Keratinocyte (primary cell): ENCODE data around the gene CD28.

ENCODE experiments used
- EZH2 ChIP-seq: IDR thresholded peaks from one replicate; pipeline ENCODE4 v1.6.1; 2012; ENCODE audit warnings: inconsistent platforms, mild to moderate bottlenecking, low read length, moderate library complexity
- TF ChIP-seq, protein P1 (sequence below), 3 experiments: IDR thresholded peaks in 1 of 3; conservative IDR thresholded peaks in 1 of 3; optimal IDR thresholded peaks in 1 of 3; 2 replicates in 2 of 3; 3 replicates in 1 of 3; pipeline versions ENCODE3 to v1.5.1; 2011; ENCODE audit warnings: low read length in 3 of 3, mild to moderate bottlenecking in 3 of 3, moderate library complexity in 2 of 3, control low read depth in 1 of 3, inconsistent platforms in 1 of 3; ENCODE audit not compliant: insufficient read depth in 2 of 3; ENCODE audit errors: extremely low read depth in 1 of 3

DNA sequence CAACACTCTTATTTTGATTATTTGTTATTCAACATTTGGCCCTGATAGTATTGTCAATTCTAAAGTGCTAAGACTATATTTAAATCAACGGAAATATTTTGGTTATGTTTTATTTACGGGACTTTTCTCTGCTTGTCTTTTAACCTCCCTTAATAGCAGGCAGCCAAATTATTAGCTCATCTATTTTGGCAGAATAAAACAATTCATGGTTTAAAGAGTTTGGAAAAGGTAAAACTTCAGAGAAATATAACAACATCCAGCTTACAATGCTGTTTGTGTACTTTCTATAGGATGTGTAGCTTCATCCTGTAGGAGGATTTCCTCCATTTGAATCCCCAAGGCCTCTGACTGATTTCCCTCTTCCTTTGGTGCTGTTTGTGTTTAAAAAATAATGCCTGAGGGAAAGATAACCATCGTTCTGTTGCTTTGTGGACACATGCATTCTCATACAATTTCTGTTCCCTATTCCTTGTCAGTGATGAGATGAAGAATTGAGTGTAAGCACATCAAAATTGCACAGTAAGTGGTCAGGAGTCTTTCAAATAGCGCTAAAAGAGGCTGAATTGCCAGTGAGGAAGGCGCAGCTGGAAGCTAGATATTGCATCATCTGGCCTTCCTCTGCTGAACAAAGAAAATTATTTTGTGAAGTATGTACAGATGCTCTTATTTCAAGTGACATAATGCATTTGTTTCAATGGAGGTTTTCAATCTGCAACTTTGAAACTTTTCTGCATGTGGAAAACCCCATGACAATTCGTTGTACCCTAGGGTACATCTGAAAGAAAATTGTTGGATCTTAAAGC lies 80.3 kb downstream of the CD28 start:
- no peak for TF ChIP-seq EZH2
- TF ChIP-seq, protein P1, sequence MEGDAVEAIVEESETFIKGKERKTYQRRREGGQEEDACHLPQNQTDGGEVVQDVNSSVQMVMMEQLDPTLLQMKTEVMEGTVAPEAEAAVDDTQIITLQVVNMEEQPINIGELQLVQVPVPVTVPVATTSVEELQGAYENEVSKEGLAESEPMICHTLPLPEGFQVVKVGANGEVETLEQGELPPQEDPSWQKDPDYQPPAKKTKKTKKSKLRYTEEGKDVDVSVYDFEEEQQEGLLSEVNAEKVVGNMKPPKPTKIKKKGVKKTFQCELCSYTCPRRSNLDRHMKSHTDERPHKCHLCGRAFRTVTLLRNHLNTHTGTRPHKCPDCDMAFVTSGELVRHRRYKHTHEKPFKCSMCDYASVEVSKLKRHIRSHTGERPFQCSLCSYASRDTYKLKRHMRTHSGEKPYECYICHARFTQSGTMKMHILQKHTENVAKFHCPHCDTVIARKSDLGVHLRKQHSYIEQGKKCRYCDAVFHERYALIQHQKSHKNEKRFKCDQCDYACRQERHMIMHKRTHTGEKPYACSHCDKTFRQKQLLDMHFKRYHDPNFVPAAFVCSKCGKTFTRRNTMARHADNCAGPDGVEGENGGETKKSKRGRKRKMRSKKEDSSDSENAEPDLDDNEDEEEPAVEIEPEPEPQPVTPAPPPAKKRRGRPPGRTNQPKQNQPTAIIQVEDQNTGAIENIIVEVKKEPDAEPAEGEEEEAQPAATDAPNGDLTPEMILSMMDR (optimal IDR thresholded peaks at IDR 0.05 in 1 of 3, IDR thresholded peaks at IDR 0.05 in 1 of 3, conservative IDR thresholded peaks at IDR 0.05 in 1 of 3; ENCODE audit: extremely low read depth in 1 of 3, insufficient read depth in 2 of 3, low read length in 3 of 3) = no peak
